ENCODE data around the gene PTX4.

- TF ChIP-seq YY1 (IDR thresholded peaks at IDR 0.05) (no peak), FOXA2 (IDR thresholded peaks at IDR 0.05) (no peak), RAD21 (IDR thresholded peaks at IDR 0.05) (no peak), CTCF (IDR thresholded peaks at IDR 0.05; ENCODE audit: low read depth, low read length, missing input control) (no peak), REST (IDR thresholded peaks at IDR 0.05) (no peak), FOXA1 (IDR thresholded peaks at IDR 0.05) (no peak)
These were observed 20.3 kb downstream of the PTX4 start for GRCh38 chr16:1468426-1468810.

Data from liver (tissue), 3 donors.